ENCODE data around the gene NEUROG3. TPM values are rescaled to one million over a fixed set of nuclear protein-coding genes. Genes with fewer than 3 reads are reported as not detected.

NEUROG3 gene
- total RNA-seq, 4 donors from 2014 or later, result not detected

DNA sequence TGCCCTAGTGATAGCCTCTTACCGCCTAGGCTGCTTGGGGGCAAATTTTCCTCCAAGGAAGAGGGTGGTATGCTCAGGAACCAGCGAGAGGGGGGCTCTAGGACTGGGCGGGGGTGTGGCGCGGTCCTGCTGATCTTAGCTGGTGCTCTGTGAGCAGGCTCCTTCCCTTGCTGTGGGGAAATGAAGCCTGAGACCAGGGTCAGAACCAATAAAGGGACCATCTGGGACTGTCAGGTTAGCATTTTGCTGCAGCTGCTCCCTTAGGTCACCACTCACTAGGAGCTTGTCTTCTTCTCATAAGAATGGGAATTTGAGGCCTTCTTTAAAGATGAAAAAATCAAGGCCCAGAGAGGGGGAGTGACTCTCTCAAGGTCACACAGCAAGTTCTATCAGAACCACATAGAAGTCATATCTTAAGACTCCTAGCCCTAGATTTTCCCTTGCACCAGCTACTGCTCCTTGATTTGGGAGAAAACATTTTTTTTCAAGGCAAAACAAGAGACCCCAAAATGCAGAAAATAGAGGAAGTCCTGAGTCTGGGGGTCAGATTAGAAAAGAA, 2.0 kb upstream of the NEUROG3 start:
- WGBS, 2 donors, result 3 to 6% methylated on average over 5 of the region's 5 CpGs
- H3K4me3 ChIP-seq (ENCODE audit: low read depth, poor library complexity, severe bottlenecking), result no peak overlapping the region
- TF ChIP-seq POLR2A (IDR thresholded peaks at IDR 0.05), result no peak
- TF ChIP-seq, protein P1, sequence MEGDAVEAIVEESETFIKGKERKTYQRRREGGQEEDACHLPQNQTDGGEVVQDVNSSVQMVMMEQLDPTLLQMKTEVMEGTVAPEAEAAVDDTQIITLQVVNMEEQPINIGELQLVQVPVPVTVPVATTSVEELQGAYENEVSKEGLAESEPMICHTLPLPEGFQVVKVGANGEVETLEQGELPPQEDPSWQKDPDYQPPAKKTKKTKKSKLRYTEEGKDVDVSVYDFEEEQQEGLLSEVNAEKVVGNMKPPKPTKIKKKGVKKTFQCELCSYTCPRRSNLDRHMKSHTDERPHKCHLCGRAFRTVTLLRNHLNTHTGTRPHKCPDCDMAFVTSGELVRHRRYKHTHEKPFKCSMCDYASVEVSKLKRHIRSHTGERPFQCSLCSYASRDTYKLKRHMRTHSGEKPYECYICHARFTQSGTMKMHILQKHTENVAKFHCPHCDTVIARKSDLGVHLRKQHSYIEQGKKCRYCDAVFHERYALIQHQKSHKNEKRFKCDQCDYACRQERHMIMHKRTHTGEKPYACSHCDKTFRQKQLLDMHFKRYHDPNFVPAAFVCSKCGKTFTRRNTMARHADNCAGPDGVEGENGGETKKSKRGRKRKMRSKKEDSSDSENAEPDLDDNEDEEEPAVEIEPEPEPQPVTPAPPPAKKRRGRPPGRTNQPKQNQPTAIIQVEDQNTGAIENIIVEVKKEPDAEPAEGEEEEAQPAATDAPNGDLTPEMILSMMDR (IDR thresholded peaks at IDR 0.05), result no peak
- no peak for DNase-seq (ENCODE audit: low spot score in 2 of 2)
- intact Hi-C loops (cut with DNase I; ENCODE audit: low total_unique reads), result no loop called here

DNA sequence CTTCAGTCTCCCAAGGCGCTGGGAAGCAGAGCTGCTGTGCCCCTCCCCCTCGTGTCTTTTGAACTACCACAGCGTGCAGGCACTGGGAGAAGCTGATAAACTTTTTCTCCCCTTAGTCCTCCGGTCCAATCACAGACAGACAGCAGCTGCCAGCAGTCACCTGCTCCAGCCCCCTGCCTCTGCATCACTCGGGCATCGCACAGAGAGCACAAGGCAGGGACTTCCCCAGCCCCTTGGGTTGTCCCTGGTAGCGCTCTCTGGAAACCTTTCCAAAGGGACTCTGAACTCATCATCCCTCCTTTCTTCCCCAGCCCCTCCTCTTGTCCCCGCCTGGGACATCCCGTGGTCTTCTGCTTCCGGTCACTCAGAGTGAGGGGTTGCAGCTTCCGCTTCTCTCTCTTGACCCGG, 1.4 kb upstream of the NEUROG3 start:
- H3K4me3 ChIP-seq (ENCODE audit: low read depth, poor library complexity, severe bottlenecking), result no peak overlapping the region
- intact Hi-C loops (cut with DNase I; ENCODE audit: low total_unique reads), result no loop called here
- WGBS, 2 donors, result 2 to 3% methylated on average over 12 of the region's 12 CpGs
- TF ChIP-seq POLR2A (IDR thresholded peaks at IDR 0.05), result no peak
- TF ChIP-seq, protein P1 (IDR thresholded peaks at IDR 0.05), result no peak
- peak in 1 of 2 donors; percentile 71 for DNase-seq (ENCODE audit: low spot score in 2 of 2)

- TF ChIP-seq, protein P1 (IDR thresholded peaks at IDR 0.05), result no peak
- no peak for TF ChIP-seq POLR2A (IDR thresholded peaks at IDR 0.05)
- WGBS, 2 donors, result 3% methylated on average over 27 to 62 of the region's 85 CpGs
- no peak overlapping the region for H3K4me3 ChIP-seq (ENCODE audit: low read depth, poor library complexity, severe bottlenecking)
- intact Hi-C loops (cut with DNase I; ENCODE audit: low total_unique reads), result no loop called here
- peak in 1 of 2 donors; percentile 79 for DNase-seq (ENCODE audit: low spot score in 2 of 2)
These were observed 815 bp downstream of the NEUROG3 start for GRCh38 chr10:69572159-69573055.

GRCh38 chr10:69571618-69572158, 1.5 kb downstream of the NEUROG3 start:
- TF ChIP-seq POLR2A (IDR thresholded peaks at IDR 0.05), result no peak
- TF ChIP-seq, protein P1 (IDR thresholded peaks at IDR 0.05), result no peak
- H3K4me3 ChIP-seq (ENCODE audit: low read depth, poor library complexity, severe bottlenecking), result no peak overlapping the region
- intact Hi-C loops (cut with DNase I; ENCODE audit: low total_unique reads), result no loop called here
- DNase-seq (ENCODE audit: low spot score in 2 of 2), result peak in 1 of 2 donors; percentile 31
- WGBS, 2 donors, result 2 to 3% methylated on average over 25 of the region's 25 CpGs

DNA sequence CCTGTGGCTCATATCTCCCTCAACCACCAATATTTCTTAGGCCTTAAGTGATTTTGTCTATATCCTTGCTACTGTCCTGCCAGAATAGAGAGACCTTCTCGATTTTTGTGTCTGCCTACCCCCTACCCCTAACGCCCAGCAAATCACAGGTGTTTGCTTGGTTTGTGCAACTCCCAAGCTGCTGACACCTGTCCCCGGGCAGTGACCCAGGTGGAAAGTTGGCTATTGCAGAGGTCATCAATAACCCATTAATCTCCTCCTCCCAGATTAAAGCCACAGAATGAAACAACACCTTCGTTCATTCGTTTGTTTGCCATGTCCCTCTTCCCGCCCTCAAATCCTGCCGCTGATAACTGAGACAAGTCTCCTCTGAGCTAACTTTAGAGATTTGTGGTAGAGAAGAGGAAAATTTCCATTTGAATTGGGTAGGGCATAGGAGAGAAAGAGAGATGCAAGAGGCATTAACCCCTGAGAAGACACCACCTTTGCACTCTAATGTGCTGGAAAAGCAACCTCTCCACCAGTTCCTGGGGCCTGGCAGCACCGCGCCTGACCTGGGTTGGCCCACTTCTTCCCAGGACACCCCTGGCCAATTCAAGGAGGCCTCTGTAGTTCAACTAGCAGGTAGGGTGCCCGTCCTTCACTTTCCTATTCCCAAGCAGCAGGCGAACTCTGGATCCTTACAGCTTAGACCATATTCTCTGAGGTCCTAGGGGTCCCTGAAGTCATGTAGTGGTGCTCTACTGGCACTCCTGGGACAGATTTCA, 3.0 kb downstream of the NEUROG3 start:
- peak in 1 of 2 donors; percentile 29 for DNase-seq (ENCODE audit: low spot score in 2 of 2)
- intact Hi-C loops (cut with DNase I; ENCODE audit: low total_unique reads), result no loop called here
- WGBS, 2 donors, result 3 to 9% methylated on average over 11 of the region's 11 CpGs
- TF ChIP-seq, protein P1 (IDR thresholded peaks at IDR 0.05), result no peak
- TF ChIP-seq POLR2A (IDR thresholded peaks at IDR 0.05), result no peak
- no peak overlapping the region for H3K4me3 ChIP-seq (ENCODE audit: low read depth, poor library complexity, severe bottlenecking)

Measured in lower leg skin (tissue), 4 donors.